K562 (cell line): Measurements from ENCODE around the gene PRKAR1B. TPM values are rescaled to one million over a fixed set of nuclear protein-coding genes. Genes with fewer than 3 reads are reported as not detected.

ENCODE experiments used
- ATAC-seq: fragments of 200-7000 bp; cut with Tn5 transposase; 3 replicates; pipeline ENCODE4 v1.9.1; 2020; ENCODE audit warnings: moderate library complexity
- BruUV-seq: library from RNA; stranded (reverse); fragments of 400-500 nt; replicated peaks from 2 replicates; lab custom pipeline; 2021; lab: Mats Ljungman, UMichigan
- CTCF ChIA-PET: fragments of 300-600 bp; formaldehyde crosslinking; extraction: SDS; loops from one replicate; lab custom pipeline; 2021; ENCODE audit warnings: low intra/inter-chr PET ratio; lab: Yijun Ruan, JAX
- POLR2A ChIA-PET: fragments of 300-600, 350-650 bp; sonication (Branson Sonifier 250); formaldehyde crosslinking; extraction: SDS; loops from one replicate; lab custom pipeline; 2021; ENCODE audit warnings: antibody characterized with exemption, inconsistent platforms; lab: Yijun Ruan, JAX
- DNase-seq, 4 experiments: peaks; one replicate each; pipeline versions ENCODE4 v3.0.0 to v3.0.0-alpha.2; 2011 to 2018; ENCODE audit warnings: low spot score in 3 of 4, mixed read lengths in 3 of 4; ENCODE audit errors: extremely low read depth in 1 of 4
- FAIRE-seq: peaks from 2 replicates; lab custom pipeline; 2011; peaks lifted over from hg19 to GRCh38; lab: Jason Lieb, UNC
- H2AFZ ChIP-seq: 2 replicates; pipeline ENCODE4 v1.6.0; 2011; ENCODE audit warnings: low read depth, low read length, control low read depth, inconsistent platforms
- H3K27ac ChIP-seq: fragments of 200-600 bp; 3 replicates; pipeline ENCODE4 v1.8.0; 2011; ENCODE audit warnings: low read depth, mild to moderate bottlenecking, control low read depth, inconsistent platforms, low read length, moderate library complexity, mixed read lengths; ENCODE audit errors: extremely low read depth
- H3K27me3 ChIP-seq, 2 experiments: fragments of 300-600 bp in 1 of 2; 2 replicates in 1 of 2; 3 replicates in 1 of 2; pipeline versions ENCODE4 v1.6.0 to v1.8.0; 2011; ENCODE audit warnings: inconsistent platforms in 2 of 2, low read length in 2 of 2, mild to moderate bottlenecking in 1 of 2, mixed read lengths in 1 of 2, moderate library complexity in 1 of 2; ENCODE audit not compliant: control insufficient read depth in 2 of 2, insufficient read depth in 2 of 2
- H3K36me3 ChIP-seq: fragments of 300-600 bp; 3 replicates; pipeline ENCODE4 v1.8.0; 2011; ENCODE audit warnings: mild to moderate bottlenecking, low read length, inconsistent platforms; ENCODE audit not compliant: control insufficient read depth, insufficient read depth
- H3K4me1 ChIP-seq, 2 experiments: fragments of 200-600 bp in 1 of 2; replicated peaks in 1 of 2; 2 replicates in 1 of 2; 3 replicates in 1 of 2; pipeline versions ENCODE4 v1.5.1 to v1.8.0; 2011; ENCODE audit warnings: inconsistent platforms in 2 of 2, low read length in 2 of 2, mild to moderate bottlenecking in 1 of 2, mixed read lengths in 1 of 2, moderate library complexity in 1 of 2; ENCODE audit not compliant: control insufficient read depth in 2 of 2, insufficient read depth in 2 of 2
- H3K4me2 ChIP-seq: 2 replicates; pipeline ENCODE4 v1.6.1; 2011; ENCODE audit warnings: low read length, control low read depth, inconsistent platforms, mixed read lengths; ENCODE audit not compliant: insufficient read depth
- H3K4me3 ChIP-seq: fragments of 200-600 bp; sonication (generic), shearing (Covaris generic); 2 replicates; pipeline ENCODE4 v1.5.1; 2016; ENCODE audit warnings: control low read depth, inconsistent platforms
- H3K79me2 ChIP-seq: fragments of 200-600 bp; 3 replicates; pipeline ENCODE4 v1.8.0; 2011; ENCODE audit warnings: low read length, inconsistent platforms; ENCODE audit not compliant: control insufficient read depth, insufficient read depth
- H3K9ac ChIP-seq, 2 experiments: 2 replicates each; pipeline versions ENCODE4 v1.6.0 to v1.6.1; 2011; ENCODE audit warnings: low read depth in 2 of 2, low read length in 2 of 2, control low read depth in 1 of 2, inconsistent platforms in 1 of 2, mild to moderate bottlenecking in 1 of 2, mixed read lengths in 1 of 2; ENCODE audit not compliant: insufficient read depth in 1 of 2
- H3K9me1 ChIP-seq: one replicate; pipeline ENCODE4 v1.6.0; 2011; ENCODE audit warnings: inconsistent platforms, mild to moderate bottlenecking, low read length, moderate library complexity; ENCODE audit not compliant: control insufficient read depth, insufficient read depth
- H3K9me3 ChIP-seq: replicated peaks from 2 replicates; pipeline ENCODE4 v1.5.1; 2011; ENCODE audit warnings: low read depth, low read length, inconsistent platforms; ENCODE audit not compliant: control insufficient read depth, insufficient read depth
- H4K20me1 ChIP-seq: replicated peaks from 2 replicates; pipeline ENCODE4 v1.6.1; 2011; ENCODE audit warnings: low read length, inconsistent platforms, mixed read lengths; ENCODE audit not compliant: control insufficient read depth, insufficient read depth
- ARNT ChIP-seq, 2 experiments: fragments of 450-650 bp; IDR thresholded peaks; 2 replicates each; pipeline ENCODE4 v1.6.1; 2016; ENCODE audit warnings: mild to moderate bottlenecking in 1 of 2
- CXXC5 ChIP-seq: fragments of 250-450 bp; sonication (Bioruptor Pico); IDR thresholded peaks from 2 replicates; pipeline ENCODE4 v1.8.0; 2022; ENCODE audit warnings: inconsistent platforms, mild to moderate bottlenecking, moderate library complexity
- DDX20 ChIP-seq: fragments of 450-650 bp; IDR thresholded peaks from 2 replicates; pipeline ENCODE4 v1.6.1; 2016; ENCODE audit warnings: missing genetic modification characterization, low read depth, mild to moderate bottlenecking, missing compliant biosample characterization, moderate library complexity
- RBM25 ChIP-seq: fragments of 200-400 bp; formaldehyde crosslinking; IDR thresholded peaks from 2 replicates; pipeline ENCODE4 v1.6.1; 2018; ENCODE audit warnings: low read length, low read depth, moderate library complexity; ENCODE audit not compliant: severe bottlenecking
- SPI1 ChIP-seq: IDR thresholded peaks from 2 replicates; pipeline ENCODE4 v1.6.1; 2011; ENCODE audit warnings: low read depth, low read length, control low read depth, borderline replicate concordance
- ZNF212 ChIP-seq: fragments of 450-650 bp; formaldehyde crosslinking; IDR thresholded peaks from 2 replicates; pipeline ENCODE4 v1.4.0; 2020; ENCODE audit warnings: mild to moderate bottlenecking
- WGBS: fragments of 100-300 bp; shearing (Covaris generic); methylation state at CpG from one replicate; pipeline ENCODE4 v1.1.6; 2016; ENCODE audit warnings: low coverage, mixed read lengths; ENCODE audit not compliant: insufficient coverage; ENCODE audit errors: missing lambda C conversion rate; 5-methylcytosine and 5-hydroxymethylcytosine counted together
- in situ Hi-C: fragments of 300-500 bp; cut with MboI; formaldehyde crosslinking; loops from 4 replicates; pipeline ENCODE4 v1.15.0; 2018; ENCODE audit warnings: inconsistent platforms, mixed read lengths
- intact Hi-C: fragments of 100-400 bp; cut with micrococcal nuclease; formaldehyde crosslinking; loops from 2 replicates; pipeline ENCODE4 v1.14.2; 2022
- polyA plus RNA-seq, 8 experiments: library from polyadenylated mRNA; depleted of rRNA in 4 of 8; stranded (reverse) in 5 of 8; unstranded in 3 of 8; fragments of >200 nt; fragmentation: Nextera tagmentation in 2 of 8; fragmentation: Illumina TruSeq in 1 of 8; extraction: Ambion mirVana in 2 of 8; extraction: Trizol in 1 of 8; gene quantifications; 2 replicates each; pipeline versions ENCODE4 v1.2.1 to v1.2.3, GENCODE V29; 2011 to 2014; ENCODE audit warnings: inconsistent platforms in 1 of 8, missing spikeins in 1 of 8
- total RNA-seq, 7 experiments: library from RNA; depleted of rRNA in 6 of 7; stranded (reverse); fragments of >200 nt in 6 of 7; fragmentation: Illumina TruSeq in 2 of 7; extraction: Trizol in 2 of 7; gene quantifications; 2 replicates each; pipeline versions ENCODE4 v1.2.1 to v1.2.3, GENCODE V29; 2011 to 2021; ENCODE audit warnings: low replicate concordance in 1 of 7
- TF ChIP-seq, protein P1 (sequence below): sonication (generic); formaldehyde crosslinking; IDR thresholded peaks from 2 replicates; pipeline ENCODE4 v1.8.0; 2023; ENCODE audit warnings: mild to moderate bottlenecking, missing genetic modification reagents
- TF ChIP-seq, protein P2 (sequence below): fragments of 450-650 bp; IDR thresholded peaks from 2 replicates; pipeline ENCODE4 v1.6.1; 2016; ENCODE audit warnings: low read depth

PRKAR1B gene
- total and polyA plus RNA-seq, 9 of the 15 experiments (the other 6 are each of a cell fraction or from before 2014, with no cell fraction given): 0.99 to 30.5 (median 12.7) TPM

DNA sequence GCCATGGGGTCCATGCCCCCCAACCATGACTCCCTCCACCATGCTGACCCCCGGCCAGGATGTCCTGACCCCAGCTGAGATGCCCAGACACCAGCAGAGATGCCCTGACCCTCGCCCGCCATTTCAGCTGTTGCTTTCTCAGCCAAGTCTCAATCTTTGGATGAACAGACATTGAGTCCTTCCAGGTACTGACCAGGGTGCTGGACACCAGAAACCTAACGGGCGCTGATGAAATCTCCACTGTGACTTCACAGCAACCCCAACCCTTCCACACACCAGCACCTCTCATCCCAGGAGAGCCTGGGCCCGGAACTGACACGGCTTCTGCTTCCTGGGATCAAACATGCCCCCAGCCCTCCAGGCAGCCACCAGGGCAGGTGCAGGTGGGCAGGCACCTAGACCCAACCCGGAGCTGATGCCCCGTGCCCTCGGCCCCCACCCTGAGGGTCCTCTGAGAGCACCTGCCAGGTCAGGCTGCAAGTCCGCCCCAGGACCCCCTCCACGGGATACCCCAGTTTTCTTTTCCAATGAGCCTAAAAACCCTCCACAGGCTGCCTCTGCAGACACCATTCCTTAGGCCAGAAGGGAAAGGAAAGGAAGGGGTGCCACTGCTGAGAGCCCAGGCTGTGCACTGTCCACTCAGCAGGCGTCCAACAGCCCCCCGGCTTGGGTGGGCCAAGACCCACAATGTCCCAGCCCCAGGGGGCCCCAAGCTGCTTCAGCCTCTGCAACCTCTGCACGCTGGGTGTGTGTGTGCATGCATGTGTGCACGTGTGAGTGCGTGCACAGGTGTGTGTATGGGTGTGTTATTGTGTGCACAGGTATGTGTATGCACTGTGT, 164.1 kb downstream of the PRKAR1B start (continued):
- TF ChIP-seq, protein P1, sequence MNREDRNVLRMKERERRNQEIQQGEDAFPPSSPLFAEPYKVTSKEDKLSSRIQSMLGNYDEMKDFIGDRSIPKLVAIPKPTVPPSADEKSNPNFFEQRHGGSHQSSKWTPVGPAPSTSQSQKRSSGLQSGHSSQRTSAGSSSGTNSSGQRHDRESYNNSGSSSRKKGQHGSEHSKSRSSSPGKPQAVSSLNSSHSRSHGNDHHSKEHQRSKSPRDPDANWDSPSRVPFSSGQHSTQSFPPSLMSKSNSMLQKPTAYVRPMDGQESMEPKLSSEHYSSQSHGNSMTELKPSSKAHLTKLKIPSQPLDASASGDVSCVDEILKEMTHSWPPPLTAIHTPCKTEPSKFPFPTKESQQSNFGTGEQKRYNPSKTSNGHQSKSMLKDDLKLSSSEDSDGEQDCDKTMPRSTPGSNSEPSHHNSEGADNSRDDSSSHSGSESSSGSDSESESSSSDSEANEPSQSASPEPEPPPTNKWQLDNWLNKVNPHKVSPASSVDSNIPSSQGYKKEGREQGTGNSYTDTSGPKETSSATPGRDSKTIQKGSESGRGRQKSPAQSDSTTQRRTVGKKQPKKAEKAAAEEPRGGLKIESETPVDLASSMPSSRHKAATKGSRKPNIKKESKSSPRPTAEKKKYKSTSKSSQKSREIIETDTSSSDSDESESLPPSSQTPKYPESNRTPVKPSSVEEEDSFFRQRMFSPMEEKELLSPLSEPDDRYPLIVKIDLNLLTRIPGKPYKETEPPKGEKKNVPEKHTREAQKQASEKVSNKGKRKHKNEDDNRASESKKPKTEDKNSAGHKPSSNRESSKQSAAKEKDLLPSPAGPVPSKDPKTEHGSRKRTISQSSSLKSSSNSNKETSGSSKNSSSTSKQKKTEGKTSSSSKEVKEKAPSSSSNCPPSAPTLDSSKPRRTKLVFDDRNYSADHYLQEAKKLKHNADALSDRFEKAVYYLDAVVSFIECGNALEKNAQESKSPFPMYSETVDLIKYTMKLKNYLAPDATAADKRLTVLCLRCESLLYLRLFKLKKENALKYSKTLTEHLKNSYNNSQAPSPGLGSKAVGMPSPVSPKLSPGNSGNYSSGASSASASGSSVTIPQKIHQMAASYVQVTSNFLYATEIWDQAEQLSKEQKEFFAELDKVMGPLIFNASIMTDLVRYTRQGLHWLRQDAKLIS (CRISPR knock-in tag): no peak
- no peak for TF ChIP-seq CXXC5
- TF ChIP-seq ZNF212 (CRISPR knock-in tag): no peak
- no peak for TF ChIP-seq ARNT (IDR thresholded peaks at IDR 0.05)
- TF ChIP-seq DDX20 (tag): no peak
- TF ChIP-seq RBM25: no peak

DNA sequence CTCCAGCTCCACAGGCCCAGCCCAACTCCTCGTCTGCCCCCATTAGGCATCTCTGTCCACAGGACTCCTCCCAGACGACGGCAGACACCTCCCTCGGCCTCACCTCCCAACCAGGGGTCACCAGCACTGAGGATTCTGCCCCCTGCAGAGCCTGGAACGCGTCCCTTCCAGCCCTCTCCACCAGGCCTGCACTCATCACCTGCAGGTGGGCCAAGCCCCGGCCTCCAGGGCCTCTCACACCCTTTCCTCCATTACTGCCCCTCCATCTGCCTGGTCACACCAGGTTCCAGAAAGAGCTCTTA, 164.8 kb downstream of the PRKAR1B start:
- no peaks in the 10 kb centered on the region for H4K20me1 ChIP-seq
- H3K9ac ChIP-seq: no peak overlapping the region
- H3K4me1 ChIP-seq: peaks cover 0 to 15% of the 10 kb centered on the region in 2 experiments; a peak in 2 of 5 replicates
- 29% methylated on average over 7 of the region's 7 CpGs for WGBS
- ATAC-seq: no peak
- FAIRE-seq: no peak
- ChIA-PET CTCF (no interaction called here), POLR2A (interaction anchor here (0.6 to 0.8 kb wide), 2 partner anchors 18 to 24 kb away, joined by 3 read pairs; no protein-coding TSS in a partner anchor)
- in situ Hi-C loops (no loop called here), intact Hi-C loops (no loop called here)
- H3K9me1 ChIP-seq: no peaks in the 10 kb centered on the region
- H3K9me3 ChIP-seq: no peaks in the 10 kb centered on the region; the same call in 1 of the 2 replicates
- H2AFZ ChIP-seq: no peak overlapping the region
- DNase-seq: no peak
- H3K4me3 ChIP-seq: no peak overlapping the region
- no peaks in the 10 kb centered on the region; the same call in 2 of the 3 replicates for H3K36me3 ChIP-seq
- H3K27ac ChIP-seq: no peak overlapping the region
- BruUV-seq: no TSS peak
- H3K79me2 ChIP-seq: no peaks in the 10 kb centered on the region
- H3K27me3 ChIP-seq: no peaks in the 10 kb centered on the region
- no peak overlapping the region for H3K4me2 ChIP-seq
- TF ChIP-seq, protein P2, sequence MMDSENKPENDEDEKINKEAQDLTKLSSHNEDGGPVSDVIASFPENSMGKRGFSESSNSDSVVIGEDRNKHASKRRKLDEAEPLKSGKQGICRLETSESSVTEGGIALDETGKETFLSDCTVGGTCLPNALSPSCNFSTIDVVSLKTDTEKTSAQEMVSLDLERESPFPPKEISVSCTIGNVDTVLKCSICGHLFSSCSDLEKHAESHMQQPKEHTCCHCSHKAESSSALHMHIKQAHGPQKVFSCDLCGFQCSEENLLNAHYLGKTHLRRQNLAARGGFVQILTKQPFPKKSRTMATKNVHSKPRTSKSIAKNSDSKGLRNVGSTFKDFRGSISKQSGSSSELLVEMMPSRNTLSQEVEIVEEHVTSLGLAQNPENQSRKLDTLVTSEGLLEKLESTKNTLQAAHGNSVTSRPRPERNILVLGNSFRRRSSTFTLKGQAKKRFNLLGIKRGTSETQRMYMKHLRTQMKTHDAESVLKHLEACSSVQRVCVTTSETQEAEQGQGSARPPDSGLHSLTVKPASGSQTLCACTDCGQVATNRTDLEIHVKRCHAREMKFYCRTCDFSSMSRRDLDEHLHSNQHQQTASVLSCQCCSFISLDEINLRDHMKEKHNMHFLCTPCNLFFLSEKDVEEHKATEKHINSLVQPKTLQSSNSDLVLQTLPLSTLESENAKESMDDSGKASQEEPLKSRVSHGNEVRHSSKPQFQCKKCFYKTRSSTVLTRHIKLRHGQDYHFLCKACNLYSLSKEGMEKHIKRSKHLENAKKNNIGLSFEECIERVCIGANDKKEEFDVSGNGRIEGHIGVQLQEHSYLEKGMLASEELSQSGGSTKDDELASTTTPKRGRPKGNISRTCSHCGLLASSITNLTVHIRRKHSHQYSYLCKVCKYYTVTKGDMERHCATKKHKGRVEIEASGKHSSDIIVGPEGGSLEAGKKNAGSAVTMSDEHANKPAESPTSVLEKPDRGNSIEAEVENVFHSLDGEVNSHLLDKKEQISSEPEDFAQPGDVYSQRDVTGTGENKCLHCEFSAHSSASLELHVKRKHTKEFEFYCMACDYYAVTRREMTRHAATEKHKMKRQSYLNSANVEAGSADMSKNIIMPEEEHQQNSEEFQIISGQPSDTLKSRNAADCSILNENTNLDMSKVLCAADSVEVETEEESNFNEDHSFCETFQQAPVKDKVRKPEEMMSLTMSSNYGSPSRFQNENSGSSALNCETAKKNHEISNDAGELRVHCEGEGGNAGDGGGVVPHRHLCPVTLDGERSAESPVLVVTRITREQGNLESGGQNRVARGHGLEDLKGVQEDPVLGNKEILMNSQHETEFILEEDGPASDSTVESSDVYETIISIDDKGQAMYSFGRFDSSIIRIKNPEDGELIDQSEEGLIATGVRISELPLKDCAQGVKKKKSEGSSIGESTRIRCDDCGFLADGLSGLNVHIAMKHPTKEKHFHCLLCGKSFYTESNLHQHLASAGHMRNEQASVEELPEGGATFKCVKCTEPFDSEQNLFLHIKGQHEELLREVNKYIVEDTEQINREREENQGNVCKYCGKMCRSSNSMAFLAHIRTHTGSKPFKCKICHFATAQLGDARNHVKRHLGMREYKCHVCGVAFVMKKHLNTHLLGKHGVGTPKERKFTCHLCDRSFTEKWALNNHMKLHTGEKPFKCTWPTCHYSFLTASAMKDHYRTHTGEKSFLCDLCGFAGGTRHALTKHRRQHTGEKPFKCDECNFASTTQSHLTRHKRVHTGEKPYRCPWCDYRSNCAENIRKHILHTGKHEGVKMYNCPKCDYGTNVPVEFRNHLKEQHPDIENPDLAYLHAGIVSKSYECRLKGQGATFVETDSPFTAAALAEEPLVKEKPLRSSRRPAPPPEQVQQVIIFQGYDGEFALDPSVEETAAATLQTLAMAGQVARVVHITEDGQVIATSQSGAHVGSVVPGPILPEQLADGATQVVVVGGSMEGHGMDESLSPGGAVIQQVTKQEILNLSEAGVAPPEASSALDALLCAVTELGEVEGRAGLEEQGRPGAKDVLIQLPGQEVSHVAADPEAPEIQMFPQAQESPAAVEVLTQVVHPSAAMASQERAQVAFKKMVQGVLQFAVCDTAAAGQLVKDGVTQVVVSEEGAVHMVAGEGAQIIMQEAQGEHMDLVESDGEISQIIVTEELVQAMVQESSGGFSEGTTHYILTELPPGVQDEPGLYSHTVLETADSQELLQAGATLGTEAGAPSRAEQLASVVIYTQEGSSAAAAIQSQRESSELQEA: no peak
- TF ChIP-seq SPI1: no peak
